ENCODE measurements around the gene SLC8A1.

SLC8A1 gene

DNA sequence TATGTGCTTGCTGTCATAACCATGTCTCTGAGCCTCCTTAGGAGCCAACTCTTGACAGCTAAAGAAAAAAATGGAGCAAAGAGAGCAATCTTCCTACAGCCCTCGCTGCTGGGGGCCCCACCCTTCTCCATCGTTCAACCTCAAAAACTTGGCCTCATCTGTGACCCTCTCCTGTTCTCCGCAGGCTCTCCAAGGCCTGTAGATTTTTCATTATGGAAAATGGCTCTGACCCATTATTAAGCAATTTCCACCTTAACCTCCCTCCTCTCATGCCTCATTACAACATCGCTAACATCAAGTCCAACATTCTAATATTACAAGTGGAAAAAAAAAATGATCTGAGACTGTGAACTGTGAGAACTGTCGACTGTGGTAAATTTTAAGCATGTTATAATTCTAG is 98.7 kb downstream of the SLC8A1 start:
- no peak for DNase-seq (ENCODE audit: low read depth in 2 of 2)

DNA sequence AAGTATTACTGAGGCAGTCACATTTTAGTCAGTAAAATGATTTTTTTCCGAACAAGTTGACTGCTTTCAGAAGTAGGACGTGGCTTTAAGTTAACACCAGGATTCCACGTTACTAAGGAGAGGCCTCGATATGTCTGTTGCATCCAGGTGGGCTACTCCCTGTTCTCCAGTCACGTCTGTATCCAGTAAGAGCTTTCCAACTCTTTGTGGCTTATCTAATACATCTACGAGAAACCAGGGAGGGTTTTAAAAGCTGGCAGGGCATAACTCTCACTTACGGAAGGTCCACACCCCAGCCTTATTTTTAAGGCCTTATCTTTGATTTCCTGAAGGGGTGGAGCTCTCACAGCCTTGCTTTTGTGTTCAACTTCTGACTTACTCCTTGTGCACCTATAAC is 99.2 kb downstream of the SLC8A1 start:
- DNase-seq (ENCODE audit: low read depth in 2 of 2), result no peak

DNA sequence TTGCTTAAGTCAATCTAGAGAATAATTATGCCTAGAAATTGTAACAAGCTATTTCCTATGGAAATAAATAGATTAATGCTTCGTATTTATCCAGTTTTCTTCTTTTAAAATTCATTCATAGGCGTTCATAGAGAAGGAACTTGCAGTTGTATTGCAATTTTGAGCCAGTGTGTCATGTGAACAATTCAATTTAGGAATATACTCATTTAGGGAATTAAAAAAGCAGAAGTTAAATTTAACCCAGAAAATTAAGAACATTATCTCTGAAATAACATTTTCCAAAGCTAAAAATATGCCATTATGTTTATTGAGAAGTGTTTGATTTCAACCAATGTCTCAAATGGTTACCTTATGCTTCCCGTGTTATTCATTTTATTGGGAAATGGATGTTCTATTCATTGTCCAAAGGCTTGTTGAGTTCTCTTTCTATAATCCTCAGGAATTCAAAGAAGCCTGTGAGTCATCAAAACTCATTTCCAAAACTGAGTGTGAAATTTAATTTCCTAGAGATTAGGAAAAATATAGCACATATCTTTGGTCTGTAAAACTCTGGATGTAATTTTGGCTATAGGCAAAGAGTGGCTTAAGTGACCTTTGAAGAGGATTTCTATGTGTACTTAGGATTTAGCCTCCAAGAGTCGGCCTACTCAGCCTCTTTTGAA is 99.7 kb downstream of the SLC8A1 start:
- no peak for DNase-seq (ENCODE audit: low read depth in 2 of 2)

DNA sequence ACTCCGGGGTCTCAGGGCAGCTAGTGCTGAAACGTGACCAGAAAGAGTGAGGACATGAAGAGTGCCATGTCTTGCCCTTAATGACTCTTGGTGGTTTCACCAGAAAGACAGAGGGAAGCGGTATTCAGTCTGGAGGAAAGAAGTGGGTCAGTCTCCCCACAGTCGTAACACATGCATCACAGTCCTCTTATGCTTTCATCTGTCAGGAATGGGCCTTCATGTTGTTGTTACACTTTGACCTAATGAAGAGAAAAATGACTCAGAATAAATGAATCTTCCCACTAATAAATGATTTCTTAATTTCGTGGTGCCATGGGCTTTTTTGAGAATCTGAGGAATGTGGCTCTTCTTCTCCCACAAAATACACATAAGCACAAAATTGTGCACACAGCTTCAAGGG is 103.2 kb downstream of the SLC8A1 start:
- DNase-seq (ENCODE audit: low read depth in 2 of 2), result no peak

DNA sequence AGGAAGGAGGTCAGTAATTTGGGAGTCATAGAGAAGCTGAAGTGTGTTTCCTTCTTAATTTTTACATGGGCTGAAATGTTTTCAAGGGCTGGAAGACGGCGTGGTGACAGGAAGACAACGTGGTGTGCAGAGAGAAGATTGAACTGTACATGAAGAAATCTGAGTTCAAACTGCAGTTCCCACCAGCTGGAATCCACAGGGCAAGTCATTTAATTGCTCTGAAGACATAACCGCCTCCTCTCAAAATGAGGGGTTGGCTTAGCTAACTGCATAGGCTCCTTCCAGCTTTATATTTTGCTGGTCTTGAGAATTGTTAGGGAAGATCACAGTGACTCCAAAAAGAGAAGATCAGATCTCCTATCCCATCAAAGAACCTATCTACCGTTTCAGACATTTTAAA is 103.9 kb downstream of the SLC8A1 start:
- no peak for DNase-seq (ENCODE audit: low read depth in 2 of 2)

DNA sequence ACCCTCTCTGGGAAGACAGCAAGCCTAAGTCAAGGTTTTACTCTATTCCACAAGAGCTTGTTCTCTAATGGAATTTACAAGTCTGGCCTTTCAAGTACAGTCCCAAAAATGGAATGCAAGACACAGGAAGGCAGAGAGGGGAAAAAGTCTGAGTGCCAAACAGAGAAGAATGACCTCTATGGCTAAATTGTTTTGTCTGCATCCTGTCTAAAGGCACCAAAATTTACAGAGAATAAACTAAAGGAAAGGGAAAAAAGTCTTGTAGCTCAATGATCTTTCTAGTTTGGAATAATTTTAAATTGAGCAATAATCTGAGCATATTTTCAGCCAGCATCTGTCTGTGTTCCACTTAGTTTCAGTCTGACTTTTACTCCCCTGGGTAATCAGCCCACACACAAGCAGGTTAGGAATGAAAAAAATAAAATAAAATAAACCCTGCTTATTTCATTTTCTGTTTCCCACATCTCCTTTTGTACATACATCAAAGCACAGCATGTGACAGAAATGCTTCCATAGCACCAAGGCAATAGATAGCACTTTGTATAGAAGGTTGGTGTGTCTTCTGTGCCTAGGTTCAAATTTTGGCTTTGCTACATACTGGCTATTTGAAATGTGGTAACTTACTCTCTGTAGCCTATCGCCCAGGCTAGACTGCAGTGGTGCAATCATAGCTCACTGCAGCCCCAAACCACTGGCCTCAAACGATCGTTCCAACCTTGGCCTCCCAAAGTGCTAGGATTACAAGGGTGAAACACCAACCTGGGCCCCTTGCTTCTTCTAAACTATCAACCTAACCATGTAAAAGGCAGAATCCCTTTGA is 105.1 kb downstream of the SLC8A1 start:
- no peak for DNase-seq (ENCODE audit: low read depth in 2 of 2)

DNA sequence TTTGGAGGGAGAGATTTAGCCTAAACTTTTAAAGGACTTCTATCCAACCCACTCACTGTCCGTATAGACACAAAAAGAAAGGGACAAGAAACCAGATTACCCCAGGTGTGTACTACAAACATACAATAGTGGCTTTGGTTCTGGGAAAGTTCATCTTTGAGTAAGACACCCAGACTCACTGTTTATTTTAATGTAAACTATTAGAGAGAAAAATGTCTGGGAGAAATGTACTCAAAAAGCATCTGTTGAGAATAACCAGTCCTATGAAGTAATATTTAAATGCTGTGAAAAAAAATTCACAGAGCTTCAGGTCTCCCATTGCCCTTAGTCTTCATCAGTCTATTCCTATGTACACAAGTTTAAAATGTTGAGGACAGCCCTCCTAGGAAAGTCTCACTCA is 107.5 kb downstream of the SLC8A1 start:
- no peak for DNase-seq (ENCODE audit: low read depth in 2 of 2)

DNA sequence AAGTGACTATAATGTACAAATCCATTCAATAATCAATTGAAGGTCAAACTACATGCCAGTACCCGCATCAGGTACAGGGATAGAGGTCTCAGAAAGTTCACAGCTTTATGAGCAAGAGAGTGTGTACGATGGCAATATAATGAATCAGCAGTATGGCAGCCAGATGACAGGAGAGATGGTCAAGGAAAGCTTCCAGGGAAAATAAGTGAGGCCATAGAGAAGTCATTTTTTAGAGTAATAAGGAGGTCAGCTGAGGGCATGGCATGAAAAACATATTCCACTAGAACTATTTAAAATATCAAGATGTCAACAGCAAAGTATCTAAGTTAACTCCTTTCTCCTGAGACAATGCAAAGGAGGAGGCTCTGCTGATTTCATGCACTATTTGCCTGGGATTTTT is 108.0 kb downstream of the SLC8A1 start:
- DNase-seq (ENCODE audit: low read depth in 2 of 2), result no peak

DNA sequence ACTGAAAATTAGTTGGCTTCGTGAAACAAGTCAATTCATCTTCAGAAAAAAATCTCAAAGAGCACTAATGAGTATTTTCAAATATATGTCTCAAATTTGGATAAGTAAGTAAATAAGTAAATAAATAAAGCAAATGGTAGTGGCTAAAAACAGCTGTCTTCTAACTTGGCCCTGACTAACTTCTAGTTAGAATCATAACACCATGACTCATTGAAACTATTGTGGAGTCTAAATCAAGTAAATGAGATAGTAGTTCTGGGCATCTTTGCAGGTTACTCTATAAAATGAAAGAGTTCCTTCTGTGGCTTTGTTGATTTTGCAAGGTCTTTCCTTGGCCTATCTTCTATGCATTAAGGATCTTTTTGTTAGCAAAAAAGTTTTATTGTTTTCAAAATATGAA is 110.7 kb downstream of the SLC8A1 start:
- no peak for DNase-seq (ENCODE audit: low read depth in 2 of 2)

DNA sequence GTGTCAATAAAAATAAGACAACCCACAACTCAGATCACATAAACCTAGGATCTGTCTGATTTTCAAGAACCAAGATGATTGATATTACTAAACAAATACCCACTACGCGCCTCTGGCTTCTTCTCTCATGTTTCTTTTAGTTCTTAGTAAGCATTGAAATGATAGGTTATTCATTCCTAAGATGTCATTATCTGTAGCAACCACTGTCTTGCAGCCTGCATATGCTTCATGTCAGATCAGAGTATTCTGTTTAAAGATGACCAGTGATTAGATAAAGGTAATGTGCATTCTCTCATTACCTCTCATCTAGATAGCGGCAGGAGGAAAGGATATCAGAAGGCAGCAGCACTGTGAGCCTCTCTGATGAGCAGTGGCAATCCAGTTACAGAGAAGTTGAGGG is 112.9 kb downstream of the SLC8A1 start:
- DNase-seq (ENCODE audit: low read depth in 2 of 2), result no peak

DNA sequence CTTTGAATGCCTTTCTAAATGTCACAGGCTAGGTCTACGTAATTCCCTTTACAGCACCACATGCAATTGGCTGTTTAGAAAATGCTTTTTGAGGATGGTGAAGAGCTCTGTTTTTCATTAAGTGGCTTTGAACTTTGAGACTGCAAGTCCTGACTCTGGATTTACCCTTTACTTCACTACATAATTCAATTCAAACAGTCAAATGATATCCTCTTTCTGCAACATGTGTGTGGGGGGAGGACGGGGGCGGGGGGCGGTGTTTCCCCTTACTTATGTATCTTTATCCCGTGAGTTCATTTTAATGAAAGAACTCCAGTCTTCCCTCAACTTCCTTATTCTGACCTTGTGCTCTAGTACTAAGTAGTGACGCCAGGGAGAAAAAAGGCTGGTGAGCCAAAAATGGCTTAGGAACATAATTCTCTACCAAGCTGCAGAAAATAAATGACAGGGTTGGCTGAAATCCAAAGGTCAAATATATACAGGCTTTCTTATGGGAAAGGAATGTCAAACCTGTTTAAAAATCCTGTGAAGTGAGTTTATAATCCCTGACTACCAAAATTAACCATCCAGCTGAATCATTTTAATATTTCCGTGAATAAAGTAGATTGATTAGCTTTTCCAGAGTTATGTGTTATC is 119.6 kb downstream of the SLC8A1 start:
- DNase-seq (ENCODE audit: low read depth in 2 of 2), result no peak

DNA sequence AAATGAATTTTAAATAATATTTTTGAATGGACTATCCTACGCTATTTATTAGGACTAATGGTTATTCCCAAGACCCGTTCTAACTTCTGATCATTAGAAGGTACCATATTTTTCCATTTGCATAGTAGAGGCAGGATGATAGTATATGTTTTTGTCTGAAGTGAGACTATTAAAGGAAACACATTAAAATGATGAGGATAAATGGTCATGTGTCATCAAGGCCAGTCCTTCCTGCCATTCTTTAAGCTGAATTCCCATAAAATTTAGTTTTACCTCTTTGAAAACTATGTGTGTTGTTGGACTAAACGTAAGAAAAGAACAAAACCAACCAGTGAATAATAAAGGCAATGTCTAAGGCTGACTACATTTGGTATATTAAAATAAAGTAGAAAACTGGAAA is 121.8 kb downstream of the SLC8A1 start:
- DNase-seq (ENCODE audit: low read depth in 2 of 2), result no peak

DNA sequence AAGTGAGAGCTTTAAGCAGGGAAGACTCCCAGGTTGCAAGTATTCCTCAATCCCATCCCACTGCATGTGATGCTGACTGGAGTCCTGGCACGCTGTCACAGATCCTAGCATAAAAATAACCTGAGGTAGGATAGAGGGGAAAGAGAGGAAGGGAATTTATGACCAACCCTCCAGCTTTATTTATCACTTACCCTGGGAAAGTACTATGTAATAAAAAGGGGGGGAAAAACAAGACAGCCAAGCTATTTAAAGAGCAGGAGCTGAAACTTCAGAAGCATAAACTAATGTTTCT is 122.2 kb downstream of the SLC8A1 start:
- no peak for DNase-seq (ENCODE audit: low read depth in 2 of 2)

DNA sequence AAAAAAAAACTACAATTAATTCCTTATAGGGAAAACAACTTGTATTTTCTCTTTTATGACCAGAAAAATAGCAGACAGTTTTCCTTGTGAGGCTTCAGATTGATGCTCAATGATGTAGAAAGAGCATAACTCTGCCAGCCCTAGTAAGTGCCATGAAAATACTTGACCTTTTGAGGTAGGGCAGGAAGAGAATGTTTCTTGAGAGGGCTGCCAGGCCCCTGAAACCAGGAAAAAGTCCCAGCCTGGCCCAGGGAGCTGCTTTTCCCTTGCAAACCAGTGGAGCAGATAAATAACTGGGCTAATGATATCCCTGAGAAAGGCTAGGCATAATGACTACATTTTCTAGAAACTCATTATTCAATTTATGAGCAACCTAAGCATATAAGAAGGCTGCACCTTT is 126.8 kb downstream of the SLC8A1 start:
- no peak for DNase-seq (ENCODE audit: low read depth in 2 of 2)

DNA sequence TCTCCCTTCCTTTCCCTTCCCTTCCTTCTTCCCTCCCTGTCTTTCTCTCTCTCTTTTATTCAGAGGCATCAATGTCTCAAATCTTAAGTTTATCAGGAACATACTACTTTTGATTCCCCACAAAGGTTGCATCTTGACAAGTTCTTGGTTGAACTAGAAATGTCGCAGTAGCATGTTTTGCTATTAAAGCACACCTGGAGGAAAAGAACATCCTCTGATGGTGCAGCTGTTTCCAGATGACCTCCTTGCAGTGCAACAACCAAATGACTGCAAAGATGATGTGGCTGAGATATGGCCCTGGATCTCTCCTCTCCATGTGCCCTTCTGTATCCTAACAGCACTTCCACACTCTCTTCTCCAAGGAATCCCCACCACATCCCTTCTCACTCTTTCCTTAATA is 127.2 kb downstream of the SLC8A1 start:
- no peak for DNase-seq (ENCODE audit: low read depth in 2 of 2)

DNA sequence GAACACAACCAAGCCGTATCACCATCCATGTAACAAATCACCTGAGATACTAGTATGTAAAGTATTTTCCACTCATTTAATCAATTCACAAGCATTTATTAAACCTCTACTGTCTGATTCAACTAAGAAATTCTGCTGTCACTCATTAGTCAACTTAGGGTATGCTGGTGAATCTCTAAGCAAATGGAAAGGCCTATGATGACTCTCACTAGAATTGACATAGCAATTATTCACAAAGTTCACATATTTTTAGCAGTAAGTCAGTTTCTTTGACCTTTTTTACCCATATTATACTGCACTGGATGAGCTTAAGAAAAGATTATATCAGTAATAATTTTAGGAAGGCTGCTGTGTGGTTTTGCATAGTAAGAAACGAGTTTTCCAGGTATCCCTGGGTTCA is 130.1 kb downstream of the SLC8A1 start:
- no peak for DNase-seq (ENCODE audit: low read depth in 2 of 2)

DNA sequence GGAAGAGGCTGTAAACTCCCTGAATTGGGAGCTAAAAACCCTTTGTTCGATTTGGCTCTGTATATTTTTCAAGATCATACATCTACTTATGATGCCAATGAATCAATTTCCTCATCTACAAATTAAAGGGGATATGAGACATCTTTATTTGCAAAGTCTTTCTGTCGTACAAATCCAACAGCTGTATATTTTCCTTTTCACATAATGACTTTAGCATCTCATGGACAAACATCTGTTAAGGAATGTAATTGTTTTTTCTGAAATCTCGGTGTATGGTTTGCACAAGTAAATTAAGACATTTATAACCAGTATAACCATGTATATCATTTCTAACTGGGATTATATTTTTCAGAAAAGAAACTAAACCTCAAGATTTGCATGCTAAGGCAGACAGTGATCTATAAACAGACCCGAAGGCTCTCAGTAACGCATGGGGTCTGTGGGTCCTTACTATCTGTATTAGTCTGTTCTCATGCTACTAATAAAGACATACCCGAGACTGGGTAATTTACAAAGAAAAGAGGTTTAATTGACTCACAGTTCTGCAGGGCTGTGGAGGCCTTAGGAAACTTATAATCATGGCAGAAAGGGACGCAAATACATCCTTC is 130.8 kb downstream of the SLC8A1 start:
- DNase-seq (ENCODE audit: low read depth in 2 of 2), result no peak

DNA sequence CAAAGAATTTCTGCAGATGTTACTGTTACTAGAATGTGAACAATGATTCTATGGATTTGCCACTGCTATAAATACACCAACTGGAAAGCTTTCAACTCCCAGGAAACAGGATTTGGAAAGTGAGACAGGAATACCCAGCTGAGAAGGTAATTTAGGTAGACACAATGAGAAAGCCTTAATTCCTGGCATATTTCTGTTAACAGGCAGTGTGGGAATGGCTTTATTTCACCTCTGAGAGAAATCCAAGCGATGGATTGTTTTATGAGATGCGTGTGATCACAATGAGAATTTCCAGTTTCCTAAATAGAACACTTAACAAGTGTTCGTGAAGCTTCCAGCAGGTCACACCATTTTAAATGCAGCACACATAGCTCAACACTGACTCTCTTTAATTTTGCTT is 133.0 kb downstream of the SLC8A1 start:
- DNase-seq (ENCODE audit: low read depth in 2 of 2), result no peak

DNA sequence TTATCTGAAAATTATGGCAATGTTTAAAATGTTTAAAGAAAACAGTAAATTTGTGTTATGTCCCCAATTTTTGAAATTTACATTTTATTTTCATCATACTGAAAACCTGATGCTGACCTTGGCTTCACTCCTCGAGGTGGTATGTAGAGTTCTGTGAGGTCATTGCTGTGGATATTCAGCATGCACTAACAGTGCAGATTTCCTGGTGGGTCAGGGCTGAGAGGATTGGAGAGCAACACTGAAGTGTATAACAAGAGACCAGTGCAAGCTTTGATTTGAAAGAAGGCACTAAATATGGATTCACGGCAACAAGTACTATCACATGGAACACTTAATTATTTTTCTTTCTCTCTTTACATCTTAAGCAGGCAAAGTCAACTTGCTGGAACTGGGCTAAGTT is 134.1 kb downstream of the SLC8A1 start:
- DNase-seq (ENCODE audit: low read depth in 2 of 2), result no peak

DNA sequence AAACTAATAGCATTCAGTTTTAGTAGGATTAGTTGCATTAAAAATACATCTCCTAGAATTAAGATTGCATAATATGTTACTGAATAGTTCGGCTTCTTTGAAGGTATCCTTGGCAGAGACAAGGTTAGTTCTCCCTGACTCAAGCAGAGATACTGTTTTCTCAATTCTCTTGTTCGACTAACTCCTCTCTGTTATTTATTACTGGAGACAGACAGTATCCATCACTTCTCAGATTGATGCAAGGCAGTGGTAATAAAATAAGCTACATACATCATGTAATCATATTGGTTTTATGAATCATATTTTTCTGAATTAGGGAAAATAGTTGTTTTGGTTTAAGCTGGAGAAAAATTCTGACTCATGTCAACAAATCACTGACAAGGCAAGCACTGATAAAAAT is 134.8 kb downstream of the SLC8A1 start:
- DNase-seq (ENCODE audit: low read depth in 2 of 2), result no peak

DNA sequence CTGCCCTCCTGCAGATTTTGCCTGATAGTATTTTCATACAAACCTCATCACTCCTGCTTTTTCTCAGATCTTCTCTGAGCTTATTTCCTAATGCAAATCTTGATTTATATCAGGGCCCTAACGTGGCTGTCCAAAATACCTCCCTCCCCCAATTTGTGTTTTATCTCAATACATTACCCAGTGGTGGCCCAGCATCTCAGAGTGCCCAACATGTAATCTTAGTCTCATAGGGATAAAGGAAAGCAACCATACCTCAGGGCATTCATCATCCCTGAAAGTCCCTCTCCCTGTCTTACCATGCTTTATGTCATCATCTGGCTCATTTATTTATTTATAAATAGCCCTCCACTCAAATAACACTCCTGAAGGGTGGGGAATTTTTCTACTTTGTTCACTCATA is 135.3 kb downstream of the SLC8A1 start:
- no peak for DNase-seq (ENCODE audit: low read depth in 2 of 2)

DNA sequence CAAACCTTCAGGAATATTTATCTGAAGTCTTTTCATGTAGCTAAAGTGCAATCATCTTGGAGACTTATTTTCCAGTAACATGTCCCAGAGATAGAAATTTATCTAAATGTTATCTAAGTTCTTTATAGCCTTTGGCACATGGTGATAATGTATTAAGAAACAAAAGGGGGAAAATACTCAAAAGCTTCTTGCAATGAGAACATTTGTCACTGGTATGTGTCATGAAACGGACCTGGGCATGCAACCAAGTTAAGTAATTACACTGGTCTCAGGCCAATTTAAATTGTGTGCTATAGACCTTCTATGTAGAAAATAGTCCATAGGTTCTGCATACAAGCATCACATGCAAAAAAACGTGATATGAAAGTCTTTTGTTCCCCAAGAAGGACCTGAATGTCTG is 136.2 kb downstream of the SLC8A1 start:
- no peak for DNase-seq (ENCODE audit: low read depth in 2 of 2)

DNA sequence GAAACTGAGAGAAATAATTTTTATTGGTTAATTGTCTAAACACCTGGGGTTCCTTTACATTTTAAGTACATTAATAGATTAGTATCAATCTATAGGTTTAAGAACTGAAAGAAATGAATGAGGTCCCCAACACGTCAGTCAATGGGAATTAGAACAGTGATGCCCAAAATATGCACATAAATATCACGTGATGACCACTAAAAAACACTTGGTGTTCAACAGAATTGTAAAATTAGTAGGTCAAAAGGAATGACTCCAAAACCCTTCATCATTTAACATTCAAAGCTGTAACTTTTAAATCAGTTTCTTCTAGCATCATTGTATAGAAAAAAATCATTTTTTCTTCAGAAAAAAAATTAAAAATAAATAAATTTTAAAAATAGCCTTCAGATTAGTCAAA is 140.9 kb downstream of the SLC8A1 start:
- no peak for DNase-seq (ENCODE audit: low read depth in 2 of 2)
